ENCODE data around the gene IGF2.

Gene IGF2

DNA sequence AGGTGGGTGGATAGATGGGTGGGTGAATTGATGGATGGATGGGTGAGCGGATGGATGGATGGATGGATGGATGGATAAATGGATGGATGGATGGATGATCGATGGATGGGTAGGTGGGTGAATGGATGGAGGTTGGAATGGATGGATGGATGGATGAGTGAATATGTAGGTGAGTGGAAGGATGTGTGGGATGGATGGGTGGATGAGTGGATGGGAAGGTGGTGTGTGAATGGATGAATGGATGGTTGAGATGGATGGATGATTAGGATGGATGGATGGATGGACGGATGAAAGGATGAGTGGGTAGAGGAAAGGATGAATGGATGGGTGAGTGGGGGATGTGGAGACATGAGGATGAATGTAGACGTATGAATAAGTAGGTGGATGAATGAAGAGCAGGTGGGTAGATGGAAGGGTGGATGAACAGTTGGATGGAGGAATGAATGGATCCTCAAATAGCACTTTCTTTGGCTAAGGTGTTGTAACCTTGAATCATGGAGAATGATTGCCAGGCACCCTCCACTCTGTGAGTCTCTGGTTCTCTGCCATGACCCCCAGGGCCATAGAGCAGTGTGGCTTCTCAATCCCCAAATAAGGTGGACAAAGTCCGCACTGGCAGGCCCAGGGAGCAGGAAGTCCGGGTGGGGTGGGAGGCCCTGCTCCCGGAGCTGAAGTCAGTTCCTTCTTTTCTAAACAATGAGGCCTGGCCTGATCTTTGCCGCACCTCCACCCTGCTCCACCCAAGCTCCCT, 36.9 kb downstream of the IGF2 start:
- DNase-seq = no peak

DNA sequence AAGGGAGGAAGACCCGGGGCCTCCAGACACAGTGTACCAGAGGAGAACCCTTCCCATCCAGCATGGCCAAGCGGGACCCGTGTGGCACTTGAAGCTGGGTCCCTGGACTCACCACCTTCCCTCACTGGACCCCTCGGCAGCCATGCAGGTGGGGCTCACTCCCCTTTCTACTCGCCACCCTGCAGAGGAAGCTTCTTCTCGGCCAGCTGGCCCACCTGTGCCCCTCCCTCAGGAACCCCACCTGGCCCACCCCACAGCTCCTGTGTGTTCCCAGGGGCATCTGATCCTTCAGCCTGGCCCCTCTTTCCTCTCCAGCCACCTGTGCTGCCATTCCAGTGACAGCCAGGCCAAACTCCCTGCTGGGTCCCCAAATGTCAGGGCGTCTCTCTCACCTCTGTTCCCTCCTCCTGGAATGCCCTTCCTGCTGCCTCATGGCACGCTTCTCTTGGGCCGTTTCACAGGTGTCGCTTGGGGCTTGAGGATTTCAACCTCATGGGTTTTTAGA, 38.0 kb downstream of the IGF2 start:
- DNase-seq = no peak

DNA sequence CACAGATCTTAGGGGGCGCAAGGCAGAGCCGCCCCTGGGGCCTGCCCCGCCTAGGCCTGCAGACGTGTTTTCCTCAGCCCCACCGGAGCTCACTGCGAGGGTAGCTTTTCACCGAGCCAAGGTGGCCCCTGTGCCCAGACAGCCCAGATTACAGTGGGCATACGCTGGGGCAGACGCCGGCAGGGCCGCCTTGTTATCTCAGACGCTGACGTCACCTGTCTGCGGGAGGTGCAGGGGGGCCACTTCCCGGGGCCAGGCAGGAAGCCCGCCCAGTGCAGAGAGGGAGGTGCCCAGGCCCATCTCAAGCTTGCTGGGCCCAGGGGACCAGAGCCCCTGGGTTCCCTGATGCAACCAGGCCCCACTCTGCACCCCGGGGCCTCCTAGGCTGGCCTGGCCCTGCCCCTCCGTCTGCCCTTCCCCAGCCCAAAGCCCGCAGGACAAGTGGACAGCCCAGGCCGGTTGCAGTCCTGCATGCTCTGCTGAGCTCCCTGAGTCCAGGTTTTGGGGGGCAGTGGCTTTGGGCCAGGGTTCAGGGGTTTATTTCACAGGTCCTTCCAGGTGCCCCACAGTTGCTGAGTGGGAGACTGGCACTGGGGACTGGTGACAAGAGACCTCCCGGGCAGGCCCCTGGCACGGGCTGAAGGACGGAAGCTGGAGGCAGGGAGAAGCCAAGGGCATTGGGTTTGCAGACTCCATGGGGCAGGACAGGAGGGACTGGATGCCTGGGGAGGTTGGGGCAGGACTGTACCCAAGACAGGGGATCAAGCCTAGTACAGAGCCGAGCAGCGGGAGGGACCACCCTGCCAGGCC, 38.6 kb downstream of the IGF2 start:
- no peak for DNase-seq

- DNase-seq = no peak
Observed at GRCh38 chr11:2099516-2100349, 39.5 kb downstream of the IGF2 start.

DNA sequence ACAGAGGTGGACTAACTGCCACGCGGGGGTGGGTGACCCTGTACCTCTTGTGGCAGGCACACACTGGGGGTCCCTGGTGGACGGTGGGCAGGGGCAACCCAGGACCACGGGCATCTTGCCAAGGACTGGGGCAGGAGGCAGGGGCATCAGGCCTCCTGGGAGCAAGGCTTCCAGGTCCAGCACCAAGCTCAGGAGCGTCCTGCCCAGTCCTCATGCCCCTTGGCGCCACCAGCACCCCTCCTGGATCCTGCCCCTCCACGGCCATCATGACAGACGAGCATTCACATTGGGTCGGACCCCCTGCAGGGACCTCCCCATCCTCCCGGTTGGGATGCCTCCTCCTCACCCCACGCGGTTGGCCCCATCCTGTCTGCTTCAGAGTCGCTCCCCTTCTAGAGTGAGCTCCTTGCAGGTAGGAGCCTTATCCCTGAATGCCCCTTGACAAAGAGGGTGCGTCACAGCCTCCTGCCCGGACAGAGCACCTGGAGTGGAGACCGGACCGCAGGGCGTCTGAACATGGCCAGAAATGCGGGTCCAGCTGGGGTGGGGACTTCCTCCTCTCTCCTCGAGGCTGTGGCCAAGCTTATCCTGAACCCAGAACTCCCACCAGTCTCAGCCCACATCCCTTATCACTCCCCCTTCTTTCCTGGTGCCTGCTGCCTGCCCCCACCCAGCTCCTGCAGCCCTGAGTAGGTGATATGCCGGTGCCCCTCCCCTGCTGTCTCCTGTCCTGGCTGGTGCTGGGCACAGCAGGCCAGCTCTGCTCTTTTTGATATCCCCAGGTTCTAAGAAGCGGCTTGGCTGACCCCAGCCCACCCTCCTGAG, 40.3 kb downstream of the IGF2 start:
- DNase-seq = no peak

- DNase-seq = no peak
Observed at GRCh38 chr11:2097998-2098690, 41.0 kb downstream of the IGF2 start.

- no peak for DNase-seq
Observed at GRCh38 chr11:2097356-2097997, 41.7 kb downstream of the IGF2 start.

GRCh38 chr11:2096919-2097301, 42.3 kb downstream of the IGF2 start:
- no peak for DNase-seq

GRCh38 chr11:2096011-2096918, 42.9 kb downstream of the IGF2 start:
- DNase-seq = no peak

DNA sequence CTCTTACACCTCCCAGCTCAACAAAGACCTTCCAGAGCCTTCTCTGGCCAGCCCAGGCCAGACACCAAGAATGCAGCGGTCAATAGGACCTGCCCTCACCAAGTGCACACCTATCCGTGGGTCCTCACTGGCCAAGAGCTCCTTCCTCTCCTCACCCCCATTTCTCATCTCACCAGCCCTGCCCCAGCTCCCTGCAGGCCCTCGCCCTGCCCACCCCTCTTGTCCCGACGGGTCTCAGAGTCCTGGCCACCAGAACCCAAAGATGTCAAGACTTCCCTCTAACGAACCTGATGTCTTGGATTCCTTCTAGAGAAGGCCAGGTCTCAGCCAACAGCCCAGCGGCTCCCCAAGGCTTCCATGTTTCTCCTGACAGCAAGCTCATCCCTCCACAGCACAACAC, 43.6 kb downstream of the IGF2 start:
- no peak for DNase-seq

- DNase-seq = no peak
Observed at GRCh38 chr11:2095198-2095520, 44.0 kb downstream of the IGF2 start.

DNA sequence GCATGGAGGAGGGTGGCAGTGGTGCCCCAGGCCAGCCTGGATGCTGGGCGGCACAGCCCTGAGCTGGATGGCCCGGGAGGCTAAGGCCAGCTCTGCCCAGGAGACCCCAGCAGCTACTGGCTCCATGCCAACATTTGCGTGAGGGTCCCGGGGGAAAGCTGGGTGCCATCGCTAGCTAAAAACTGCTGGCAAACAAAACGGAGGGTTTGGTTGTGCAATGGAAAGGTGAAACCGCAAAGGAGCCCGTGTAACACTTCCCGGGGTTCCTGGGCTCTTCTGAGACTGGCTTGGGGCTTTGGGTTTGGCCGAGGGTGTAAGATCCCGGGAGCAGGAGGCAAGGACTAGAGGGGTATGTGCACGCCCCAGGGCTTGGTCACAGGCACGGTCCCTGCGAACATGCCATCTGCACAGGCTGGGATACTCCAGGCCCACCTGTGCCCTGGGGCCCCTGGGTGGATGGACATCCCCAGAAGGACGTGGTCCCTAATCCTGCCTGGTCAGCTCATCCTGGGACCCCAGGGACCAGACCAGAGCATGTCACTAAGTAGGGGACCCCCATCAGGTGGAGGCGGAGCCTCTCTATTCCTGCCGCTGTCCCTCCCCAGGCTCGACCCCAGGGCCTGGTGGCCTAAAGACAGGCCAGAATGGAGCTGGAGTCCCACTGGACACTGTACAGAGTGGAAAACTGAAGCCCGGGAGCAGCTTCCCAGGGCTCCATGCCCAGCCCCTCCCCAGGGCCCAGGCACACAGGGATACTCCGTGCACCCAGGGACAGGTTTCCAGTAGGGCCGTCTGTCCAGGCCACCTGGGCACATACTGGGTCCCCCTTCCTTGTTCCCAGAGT, 44.6 kb downstream of the IGF2 start:
- DNase-seq = no peak

GRCh38 chr11:2093575-2094353, 45.4 kb downstream of the IGF2 start:
- no peak for DNase-seq

DNA sequence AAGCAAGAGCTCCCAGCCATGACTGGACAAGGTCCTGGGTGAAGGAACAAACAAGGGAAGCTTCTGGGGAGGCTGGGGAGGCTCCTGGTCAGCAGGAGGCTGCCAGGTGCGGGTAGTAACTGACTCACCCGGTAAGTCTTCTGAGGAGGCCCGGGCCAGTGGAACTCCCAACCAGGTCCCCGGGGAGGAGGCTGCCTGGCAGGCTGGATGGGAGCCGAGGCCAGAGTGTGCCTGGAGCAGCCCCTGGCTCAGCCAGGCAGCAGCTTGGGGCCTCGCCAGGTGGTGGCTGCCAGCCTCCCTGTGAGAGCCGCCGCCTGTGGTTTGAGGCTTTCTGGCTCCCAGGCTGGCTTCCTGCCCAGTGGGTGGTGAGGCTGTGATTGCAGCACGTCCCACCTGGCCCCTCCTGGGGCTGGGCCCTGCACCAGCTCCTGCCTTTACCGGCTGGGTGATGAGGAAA, 46.2 kb downstream of the IGF2 start:
- no peak for DNase-seq

- no peak for DNase-seq
Observed at GRCh38 chr11:2092464-2092910, 46.7 kb downstream of the IGF2 start.

DNA sequence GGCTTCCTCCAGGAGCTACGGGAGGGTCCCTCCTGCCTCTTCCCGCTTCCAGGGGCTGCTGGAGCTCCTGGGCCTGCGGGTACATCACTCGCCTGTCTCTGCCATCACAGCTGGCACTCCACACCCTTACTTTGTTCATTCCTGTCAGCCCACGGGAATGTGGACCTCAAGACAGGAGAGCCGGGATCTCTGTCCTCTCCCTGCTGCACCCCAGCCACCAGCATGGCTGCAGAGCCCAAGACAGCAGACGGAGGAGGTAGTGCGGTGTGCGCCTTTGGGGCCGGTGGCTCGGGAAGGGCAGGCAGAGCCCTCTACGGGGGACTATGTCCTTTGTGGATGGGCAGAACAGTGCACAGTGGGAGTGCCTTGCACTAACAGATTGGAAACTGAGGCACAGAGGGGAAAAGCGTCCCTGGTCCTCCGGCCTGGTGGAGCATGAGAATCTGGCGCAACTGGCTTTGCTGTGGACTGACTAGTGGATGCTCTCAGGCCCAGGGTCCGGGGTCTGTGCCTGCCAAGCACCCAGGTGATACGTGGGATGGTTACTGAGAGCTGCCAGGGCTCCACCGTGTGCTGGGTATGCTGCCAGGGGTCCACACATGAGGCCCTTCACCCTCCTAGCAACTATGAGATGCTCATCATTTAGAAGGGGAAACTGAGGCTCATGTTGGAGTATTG, 47.3 kb downstream of the IGF2 start:
- DNase-seq = no peak

- DNase-seq = no peak
Observed at GRCh38 chr11:2091112-2091746, 48.0 kb downstream of the IGF2 start.

Data from NCI-H187 (cell line).